Sigmoid colon (tissue), 7 donors: ENCODE data around the gene EFCAB12. TPM values are rescaled to one million over a fixed set of nuclear protein-coding genes. Genes with fewer than 3 reads are reported as not detected.
A peak's percentile ranks its signal among the peaks of the same experiment; 100 is the strongest.

Experiments used
- DNase-seq: peaks from one replicate; pipeline ENCODE4 v3.0.0-alpha.2; 2019
- H3K27ac ChIP-seq, 4 donors: fragments of 200-600 bp; sonication (generic); one replicate each; pipeline ENCODE4 v1.5.1; 2016 to 2019; ENCODE audit warnings: mild to moderate bottlenecking in 1 of 4
- H3K27me3 ChIP-seq, 3 donors: fragments of 200-600 bp; sonication (generic); one replicate each; pipeline ENCODE4 v1.5.1; 2019; ENCODE audit warnings: mild to moderate bottlenecking in 1 of 3
- H3K36me3 ChIP-seq, 4 donors: fragments of 200-600 bp; sonication (generic); one replicate each; pipeline ENCODE4 v1.5.1; 2016 to 2019
- H3K4me1 ChIP-seq, 4 donors: fragments of 200-600 bp; sonication (generic); one replicate each; pipeline ENCODE4 v1.5.1; 2017 to 2019
- H3K4me3 ChIP-seq, 4 donors: fragments of 200-600 bp; sonication (generic); one replicate each; pipeline ENCODE4 v1.5.1; 2017 to 2019; ENCODE audit warnings: mild to moderate bottlenecking in 2 of 4, moderate library complexity in 1 of 4
- H3K9me3 ChIP-seq, 4 donors: fragments of 200-600 bp in 3 of 4; sonication (generic) in 3 of 4; one replicate each; pipeline versions ENCODE4 v1.5.1 to v1.6.1; 2013 to 2019
- CTCF ChIP-seq, 4 experiments: fragments of 450-650 bp in 3 of 4; fragments of 200-600 bp in 1 of 4; IDR thresholded peaks; one replicate each; pipeline ENCODE4 v1.5.1; 2016 to 2019; ENCODE audit warnings: antibody characterized with exemption in 4 of 4, mild to moderate bottlenecking in 3 of 4, moderate library complexity in 2 of 4
- EP300 ChIP-seq, 4 donors: sonication (generic); formaldehyde crosslinking; IDR thresholded peaks; one replicate each; pipeline ENCODE4 v1.6.1; 2017; ENCODE audit warnings: antibody characterized with exemption in 4 of 4
- POLR2A ChIP-seq, 2 donors: fragments of 450-650 bp; IDR thresholded peaks; one replicate each; pipeline ENCODE4 v1.6.1; 2016; ENCODE audit warnings: antibody characterized with exemption in 2 of 2, mild to moderate bottlenecking in 2 of 2, moderate library complexity in 2 of 2
- POLR2AphosphoS5 ChIP-seq, 4 donors: sonication (generic); formaldehyde crosslinking; IDR thresholded peaks; one replicate each; pipeline ENCODE4 v1.6.1; 2017; ENCODE audit warnings: antibody characterized with exemption in 4 of 4
- WGBS, 2 donors: extraction: QIAGEN DNeasy Blood & Tissue Kit; methylation state at CpG; one replicate each; pipeline ENCODE4 v1.1.7; 2013; 5-methylcytosine and 5-hydroxymethylcytosine counted together
- intact Hi-C: fragments of 100-400 bp; cut with DNase I; formaldehyde crosslinking; loops from one replicate; pipeline ENCODE4 v1.15.1; 2023
- polyA plus RNA-seq, 3 donors: library from polyadenylated mRNA; stranded (reverse); fragments of 200-250 nt; gene quantifications; one replicate each; pipeline ENCODE4 v1.2.3, GENCODE V29; 2013
- total RNA-seq, 4 donors: library from RNA; depleted of rRNA; stranded (reverse); fragments of >200 nt; gene quantifications; one replicate each; pipeline ENCODE4 v1.1.0, GENCODE V29; 2016
- donor health status: healthy with polysubstance abuse.
- donor health status: Bipolar disorder and iron deficiency.
- donor health status: healthy.

EFCAB12 gene
- total and polyA plus RNA-seq, 7 donors, result 0.36 to 0.46 (median 0.38) TPM; not detected in 4

GRCh38 chr3:129428007-129428375 is 445 bp downstream of the EFCAB12 start:
- H3K27ac ChIP-seq, result no peak overlapping the region
- no peaks in the 10 kb centered on the region for H3K27me3 ChIP-seq
- H3K4me3 ChIP-seq, result peak overlapping the region; percentile 28 to 56 (median 52)
- intact Hi-C loops, result no loop called here
- DNase-seq, result no peak
- peaks cover 13 to 34% (median 14%) of the 10 kb centered on the region in 4 donors for H3K36me3 ChIP-seq
- WGBS, 2 donors, result 5 to 15% methylated on average over 8 of the region's 8 CpGs
- H3K9me3 ChIP-seq, result no peaks in the 10 kb centered on the region
- TF ChIP-seq EP300 (IDR thresholded peaks at IDR 0.05) (no peak), CTCF (IDR thresholded peaks at IDR 0.05) (no peak), POLR2AphosphoS5 (IDR thresholded peaks at IDR 0.05) (no peak), POLR2A (IDR thresholded peaks at IDR 0.05) (no peak)
- H3K4me1 ChIP-seq, result peaks cover 0 to 15% (median 8%) of the 10 kb centered on the region in 4 donors

GRCh38 chr3:129425619-129426018 is 2.8 kb downstream of the EFCAB12 start:
- no peak overlapping the region for H3K4me3 ChIP-seq
- no peaks in the 10 kb centered on the region for H3K9me3 ChIP-seq
- TF ChIP-seq EP300 (IDR thresholded peaks at IDR 0.05), result no peak
- no peak for TF ChIP-seq CTCF (IDR thresholded peaks at IDR 0.05)
- H3K27ac ChIP-seq, result no peak overlapping the region
- H3K27me3 ChIP-seq, result no peaks in the 10 kb centered on the region
- peaks cover 0 to 15% (median 8%) of the 10 kb centered on the region in 4 donors for H3K4me1 ChIP-seq
- 51 to 85% methylated on average over 2 of the region's 2 CpGs for WGBS, 2 donors
- no peak for DNase-seq
- peaks cover 0 to 10% (median 0%) of the 10 kb centered on the region in 4 donors for H3K36me3 ChIP-seq
- intact Hi-C loops, result no loop called here

GRCh38 chr3:129425213-129425612 is 3.2 kb downstream of the EFCAB12 start:
- no peak overlapping the region for H3K27ac ChIP-seq
- no peaks in the 10 kb centered on the region for H3K27me3 ChIP-seq
- TF ChIP-seq EP300 (IDR thresholded peaks at IDR 0.05), result no peak
- no peak for TF ChIP-seq CTCF (IDR thresholded peaks at IDR 0.05)
- no peak for TF ChIP-seq POLR2AphosphoS5 (IDR thresholded peaks at IDR 0.05)
- no peak for TF ChIP-seq POLR2A (IDR thresholded peaks at IDR 0.05)
- no peaks in the 10 kb centered on the region for H3K9me3 ChIP-seq
- H3K4me1 ChIP-seq, result peaks cover 0 to 15% (median 8%) of the 10 kb centered on the region in 4 donors
- WGBS, 2 donors, result 79 to 89% methylated on average over 3 of the region's 3 CpGs
- H3K4me3 ChIP-seq, result no peak overlapping the region
- intact Hi-C loops, result no loop called here
- DNase-seq, result no peak
- peaks cover 0 to 6% (median 0%) of the 10 kb centered on the region in 4 donors for H3K36me3 ChIP-seq

- Histone ChIP-seq H3K9me3 (no peaks in the 10 kb centered on the region), H3K36me3 (no peaks in the 10 kb centered on the region), H3K4me3 (no peak overlapping the region), H3K27ac (no peak overlapping the region), H3K4me1 (peaks cover 0 to 14% (median 8%) of the 10 kb centered on the region in 4 donors), H3K27me3 (no peaks in the 10 kb centered on the region)
- intact Hi-C loops, result no loop called here
- WGBS, 2 donors, result 65 to 71% methylated on average over 4 of the region's 4 CpGs
- no peak for TF ChIP-seq EP300 (IDR thresholded peaks at IDR 0.05)
- TF ChIP-seq POLR2AphosphoS5 (IDR thresholded peaks at IDR 0.05), result no peak
- TF ChIP-seq CTCF (IDR thresholded peaks at IDR 0.05), result no peak
- TF ChIP-seq POLR2A (IDR thresholded peaks at IDR 0.05), result no peak
- no peak for DNase-seq
Observed at GRCh38 chr3:129424185-129424841, 4.1 kb downstream of the EFCAB12 start.

- no peaks in the 10 kb centered on the region for H3K27me3 ChIP-seq
- H3K4me3 ChIP-seq, result no peak overlapping the region
- no peak for DNase-seq
- intact Hi-C loops, result no loop called here
- WGBS, 2 donors, result 96 to 97% methylated on average over 1 of the region's 1 CpG
- H3K36me3 ChIP-seq, result no peaks in the 10 kb centered on the region
- no peaks in the 10 kb centered on the region for H3K9me3 ChIP-seq
- H3K27ac ChIP-seq, result no peak overlapping the region
- TF ChIP-seq EP300 (IDR thresholded peaks at IDR 0.05), result no peak
- TF ChIP-seq CTCF (IDR thresholded peaks at IDR 0.05), result no peak
- TF ChIP-seq POLR2A (IDR thresholded peaks at IDR 0.05), result no peak
- peaks cover 0 to 5% (median 3%) of the 10 kb centered on the region in 4 donors for H3K4me1 ChIP-seq
Observed at GRCh38 chr3:129422897-129423296, 5.5 kb downstream of the EFCAB12 start.
